Glutamatergic neuron (in vitro differentiated cells): Measurements from ENCODE around the gene CCNL2. TPM values are rescaled to one million over a fixed set of nuclear protein-coding genes. Genes with fewer than 3 reads are reported as not detected.

Source experiments
- DNase-seq: peaks from one replicate; pipeline ENCODE4 v3.0.0; 2022
- H3K27ac Mint-ChIP-seq: one replicate; pipeline ENCODE4 v1.8.0; 2020; ENCODE audit warnings: mild to moderate bottlenecking, mixed read lengths, inconsistent platforms; ENCODE audit not compliant: unreplicated experiment
- H3K27me3 Mint-ChIP-seq: one replicate; pipeline ENCODE4 v1.8.0; 2020; ENCODE audit warnings: mild to moderate bottlenecking, moderate library complexity, mixed read lengths, inconsistent platforms; ENCODE audit not compliant: unreplicated experiment
- H3K36me3 Mint-ChIP-seq: one replicate; pipeline ENCODE4 v1.8.0; 2020; ENCODE audit warnings: mild to moderate bottlenecking, mixed read lengths, inconsistent platforms; ENCODE audit not compliant: unreplicated experiment
- H3K4me1 Mint-ChIP-seq: one replicate; pipeline ENCODE4 v1.8.0; 2020; ENCODE audit warnings: mild to moderate bottlenecking, low read depth, mixed read lengths, inconsistent platforms; ENCODE audit not compliant: unreplicated experiment
- H3K4me3 Mint-ChIP-seq: one replicate; pipeline ENCODE4 v1.8.0; 2020; ENCODE audit warnings: mild to moderate bottlenecking, mixed read lengths, inconsistent platforms; ENCODE audit not compliant: unreplicated experiment
- H3K9me3 Mint-ChIP-seq: one replicate; pipeline ENCODE4 v1.8.0; 2020; ENCODE audit warnings: mild to moderate bottlenecking, moderate library complexity, mixed read lengths, inconsistent platforms; ENCODE audit not compliant: unreplicated experiment
- CTCF ChIP-seq: fragments of 200-600 bp; sonication (generic); IDR thresholded peaks from one replicate; pipeline ENCODE4 v1.5.0; 2021; ENCODE audit not compliant: partially characterized antibody, unreplicated experiment
- total RNA-seq: library from RNA; stranded (reverse); fragmentation: NEBNext Ultra II Directional; extraction: Animal tissue kit (Norgen Biotek cat#: 25700); gene quantifications from one replicate; pipeline ENCODE4 v1.2.1, GENCODE V29; 2021; ENCODE audit not compliant: unreplicated experiment

CCNL2 gene
- total RNA-seq, 1 donor from 2014 or later = 394 TPM

DNA sequence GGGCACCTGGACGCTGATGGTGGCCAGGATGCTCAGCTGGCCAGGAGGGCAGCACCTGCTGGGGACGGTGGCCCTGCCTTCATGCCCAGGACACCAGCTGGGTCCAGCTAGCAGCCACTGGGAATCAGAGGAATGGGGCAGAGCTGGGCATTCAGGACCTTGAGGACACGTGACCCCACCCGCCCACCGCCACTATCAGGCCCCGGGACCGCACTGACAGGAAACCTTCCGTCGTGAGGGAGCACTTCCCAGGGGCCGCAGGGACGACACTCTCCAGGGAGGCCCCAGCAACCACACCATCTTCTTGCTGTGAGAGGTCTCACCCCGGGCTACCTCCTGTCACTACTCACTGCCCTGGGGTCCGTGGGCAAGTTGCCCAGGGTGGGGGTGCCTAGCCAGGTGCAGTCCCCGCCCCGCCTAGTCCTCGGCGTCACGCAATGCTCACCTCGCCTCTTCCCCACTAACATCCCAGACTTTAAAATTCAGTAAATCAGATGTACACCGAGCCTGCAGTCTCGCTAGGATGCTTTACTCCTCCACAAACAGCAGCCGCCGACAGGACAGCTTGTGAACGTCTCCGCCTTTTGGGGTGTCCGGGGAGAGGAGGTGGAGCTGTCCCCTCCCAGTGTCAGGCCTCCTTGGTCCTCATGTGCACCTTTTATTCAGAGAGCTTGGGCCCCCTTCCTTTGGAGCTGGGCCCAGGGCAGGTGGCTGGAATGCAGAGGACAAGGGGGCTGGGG, 41.3 kb upstream of the CCNL2 start:
- no peak overlapping the region for H3K27ac Mint-ChIP-seq
- DNase-seq = no peak
- H3K27me3 Mint-ChIP-seq = peaks cover 8% of the 10 kb centered on the region
- no peak for TF ChIP-seq CTCF
- peaks cover 3% of the 10 kb centered on the region for H3K9me3 Mint-ChIP-seq
- H3K4me3 Mint-ChIP-seq = no peak overlapping the region
- no peaks in the 10 kb centered on the region for H3K36me3 Mint-ChIP-seq
- peaks cover 5% of the 10 kb centered on the region for H3K4me1 Mint-ChIP-seq

DNA sequence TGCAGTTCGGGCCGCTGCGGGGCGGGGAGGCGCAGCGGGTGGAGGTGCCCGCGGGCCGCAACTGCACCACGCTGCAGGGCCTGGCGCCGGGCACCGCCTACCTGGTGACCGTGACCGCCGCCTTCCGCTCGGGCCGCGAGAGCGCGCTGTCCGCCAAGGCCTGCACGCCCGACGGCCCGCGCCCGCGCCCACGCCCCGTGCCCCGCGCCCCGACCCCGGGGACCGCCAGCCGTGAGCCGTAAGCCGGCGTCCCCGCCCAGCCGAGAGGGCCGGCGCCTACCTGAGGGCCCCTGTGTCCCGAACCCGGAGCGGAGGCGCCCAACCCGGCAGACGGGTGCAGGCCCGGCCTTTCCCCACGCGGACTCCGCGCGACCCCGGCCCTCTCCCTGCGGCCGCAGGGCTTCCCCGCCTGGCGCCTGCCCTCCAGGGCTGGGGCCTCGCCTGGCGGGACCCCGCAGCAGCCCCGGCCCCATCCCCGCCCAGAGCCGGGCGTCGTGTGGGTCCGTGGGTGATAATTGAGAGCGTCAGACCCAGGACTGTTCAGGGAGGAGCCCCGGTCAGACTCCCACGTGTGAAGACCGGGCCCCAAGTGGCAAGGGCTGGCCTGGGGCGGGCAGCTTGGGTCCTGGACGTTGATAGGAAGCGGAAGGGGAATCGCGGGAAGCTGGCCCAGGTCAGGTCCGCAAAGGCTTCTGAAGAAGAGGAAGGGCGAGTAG, 40.6 kb upstream of the CCNL2 start:
- no peak overlapping the region for H3K27ac Mint-ChIP-seq
- no peak overlapping the region for H3K4me3 Mint-ChIP-seq
- peaks cover 7% of the 10 kb centered on the region for H3K4me1 Mint-ChIP-seq
- no peak for DNase-seq
- TF ChIP-seq CTCF = no peak
- no peaks in the 10 kb centered on the region for H3K36me3 Mint-ChIP-seq
- H3K27me3 Mint-ChIP-seq = peaks cover 12% of the 10 kb centered on the region
- peaks cover 3% of the 10 kb centered on the region for H3K9me3 Mint-ChIP-seq

- Mint-ChIP-seq H3K36me3 (no peaks in the 10 kb centered on the region), H3K9me3 (peaks cover 3% of the 10 kb centered on the region), H3K27ac (no peak overlapping the region), H3K27me3 (peaks cover 12% of the 10 kb centered on the region), H3K4me1 (peaks cover 7% of the 10 kb centered on the region), H3K4me3 (no peak overlapping the region)
- DNase-seq = no peak
- no peak for TF ChIP-seq CTCF
Measured at GRCh38 chr1:1438531-1439381, 39.6 kb upstream of the CCNL2 start.

DNA sequence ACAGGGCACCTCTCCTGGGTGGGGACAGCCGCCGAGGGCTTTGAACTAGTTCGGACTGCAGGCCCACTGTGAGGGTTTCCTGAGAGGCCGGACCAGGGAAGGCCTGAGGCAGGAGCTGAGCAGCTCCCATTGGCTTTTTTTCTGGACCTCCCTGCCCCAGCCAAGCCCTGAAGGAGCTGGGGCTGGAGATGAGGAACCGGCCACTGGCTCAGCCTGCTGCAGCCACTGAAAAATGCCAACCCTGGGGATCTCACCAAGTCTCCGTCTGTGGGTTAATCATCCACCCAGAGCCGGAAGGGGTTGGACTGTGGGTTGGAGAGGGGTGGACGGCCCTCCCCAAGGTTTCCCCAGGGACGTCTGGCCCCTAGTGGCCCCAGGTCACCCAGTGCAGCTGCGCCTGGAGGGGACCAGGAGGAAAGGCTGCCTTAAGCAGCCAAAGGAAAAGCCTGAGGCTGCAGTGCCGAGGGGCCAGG, 38.8 kb upstream of the CCNL2 start:
- no peak for TF ChIP-seq CTCF
- no peaks in the 10 kb centered on the region for H3K36me3 Mint-ChIP-seq
- no peak overlapping the region for H3K27ac Mint-ChIP-seq
- peaks cover 8% of the 10 kb centered on the region for H3K4me1 Mint-ChIP-seq
- peaks cover 12% of the 10 kb centered on the region for H3K27me3 Mint-ChIP-seq
- peaks cover 4% of the 10 kb centered on the region for H3K9me3 Mint-ChIP-seq
- no peak overlapping the region for H3K4me3 Mint-ChIP-seq
- DNase-seq = no peak
